ENCODE measurements around the gene HELZ.
A peak's percentile ranks its signal among the peaks of the same experiment; 100 is the strongest.

The HELZ gene

DNA sequence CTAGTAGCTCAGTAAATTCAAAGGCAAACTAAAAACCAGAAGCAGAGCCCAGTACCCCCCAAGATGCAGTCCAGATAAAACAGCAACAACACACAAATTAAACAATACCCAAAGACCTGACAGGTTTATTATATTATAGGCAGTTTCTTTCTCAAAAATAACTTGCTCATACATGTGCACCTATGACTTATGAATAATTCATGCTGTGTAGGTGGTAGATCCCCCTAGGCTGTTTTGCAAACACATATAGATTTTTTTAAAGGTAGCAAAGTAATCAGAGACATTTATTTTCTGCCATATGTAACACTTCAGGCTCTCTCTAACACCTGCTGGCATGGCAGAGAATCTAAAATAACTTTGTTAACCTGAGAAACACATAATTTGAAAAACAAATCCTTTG lies 173.4 kb downstream of the HELZ start:
- no peak for DNase-seq

DNA sequence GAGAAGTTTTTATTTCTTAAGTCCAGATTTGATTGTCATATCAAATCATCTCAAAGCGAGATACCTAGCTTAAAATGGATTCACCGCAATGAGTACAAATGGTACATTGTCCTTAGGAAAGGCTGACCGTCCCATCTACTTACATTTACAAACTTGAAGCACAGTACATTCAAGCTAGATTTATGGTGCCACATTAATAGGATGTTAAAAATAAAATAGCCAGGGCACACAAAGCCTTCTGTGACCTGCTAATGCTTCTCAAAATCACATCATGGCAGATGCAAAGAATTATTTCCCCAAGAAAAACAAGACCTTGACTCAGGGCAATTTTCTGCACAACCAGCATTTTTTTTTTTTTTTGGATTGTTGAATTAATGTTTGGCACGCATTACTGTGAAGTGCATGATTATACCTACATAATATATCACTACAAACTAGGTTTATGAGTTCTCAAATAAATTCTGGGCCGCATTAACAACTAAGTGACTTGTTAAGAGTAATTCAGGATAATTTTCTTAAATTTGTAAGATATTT lies 175.3 kb downstream of the HELZ start:
- no peak for DNase-seq

DNA sequence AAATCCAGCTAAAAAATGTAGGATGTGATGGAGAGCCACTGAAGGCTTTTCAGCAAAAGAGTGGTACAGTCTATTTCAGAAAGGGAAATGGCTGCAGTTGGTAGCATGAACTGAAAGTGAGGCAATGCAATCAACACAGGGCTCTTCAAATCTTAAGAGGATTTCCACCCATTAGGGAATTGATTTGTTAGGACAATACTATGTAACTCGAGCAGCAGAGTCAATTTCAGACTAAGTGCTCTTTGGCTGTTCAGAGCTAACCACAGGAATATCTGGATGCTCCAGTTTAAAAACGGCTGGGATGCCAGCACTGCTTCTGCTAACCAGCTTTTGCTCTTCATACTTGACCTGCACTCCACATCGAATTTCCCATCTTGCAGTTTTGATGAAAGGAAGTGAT lies 176.0 kb downstream of the HELZ start:
- DNase-seq, result no peak

DNA sequence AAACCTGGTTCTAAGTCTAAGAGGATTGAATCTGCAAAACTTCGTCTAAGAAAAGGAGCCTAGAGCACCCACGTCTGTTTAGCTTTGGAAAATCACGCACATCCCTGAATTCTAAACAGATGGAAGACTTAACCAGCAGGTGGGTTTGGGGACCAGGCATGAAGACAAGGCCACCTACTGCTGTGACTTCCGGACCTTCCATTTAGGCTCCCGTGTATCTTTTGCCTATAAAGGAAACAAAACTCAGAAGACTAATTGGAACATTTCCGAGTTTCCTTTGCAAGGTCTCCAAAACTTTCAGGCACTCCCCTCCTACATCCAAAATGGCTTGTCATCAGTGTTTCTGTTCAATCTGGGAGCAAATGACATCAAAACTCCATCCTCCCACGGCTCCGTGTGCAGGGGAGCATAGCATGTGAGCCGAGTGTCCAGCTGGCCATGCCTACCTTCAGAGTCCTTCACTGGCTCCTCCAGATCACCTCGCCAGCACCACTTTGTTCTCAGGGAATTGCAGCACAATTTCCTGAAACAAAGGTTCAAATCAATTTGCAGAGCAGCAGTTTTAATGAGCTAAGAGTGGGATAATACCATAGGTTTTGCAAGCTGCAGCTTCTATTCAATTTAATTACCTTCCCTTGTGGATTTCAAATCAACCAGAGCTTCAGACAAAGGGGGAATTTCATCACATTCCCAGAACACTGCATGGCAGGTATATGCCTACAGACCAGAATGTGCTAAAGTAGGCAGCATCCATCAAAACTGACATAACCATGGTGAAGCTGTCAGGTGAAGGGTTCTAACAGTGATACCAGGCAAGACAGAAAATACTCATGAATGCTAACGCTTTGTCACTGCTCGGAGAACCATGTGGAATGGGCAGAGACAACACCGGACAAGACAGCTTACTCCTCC lies 177.2 kb downstream of the HELZ start:
- no peak for DNase-seq

DNA sequence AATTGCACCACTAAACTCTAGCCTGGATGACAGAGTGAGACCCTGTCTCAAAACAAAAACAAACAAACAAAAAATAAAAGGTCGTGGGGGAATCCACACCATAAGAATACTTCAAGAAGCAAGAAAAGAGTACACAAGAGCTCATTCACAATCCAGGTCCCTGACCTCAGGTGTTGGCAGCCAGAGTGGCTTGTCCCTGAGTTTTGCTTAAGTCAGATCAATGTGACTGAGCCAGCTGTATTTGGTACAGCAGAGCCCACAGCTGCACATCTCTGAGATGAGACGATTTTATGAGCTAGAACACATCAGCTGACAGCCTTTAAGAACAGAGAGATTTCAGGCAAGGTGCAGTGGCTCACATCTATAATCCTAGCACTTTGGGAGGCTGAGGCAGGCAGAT lies 178.3 kb downstream of the HELZ start:
- no peak for DNase-seq

DNA sequence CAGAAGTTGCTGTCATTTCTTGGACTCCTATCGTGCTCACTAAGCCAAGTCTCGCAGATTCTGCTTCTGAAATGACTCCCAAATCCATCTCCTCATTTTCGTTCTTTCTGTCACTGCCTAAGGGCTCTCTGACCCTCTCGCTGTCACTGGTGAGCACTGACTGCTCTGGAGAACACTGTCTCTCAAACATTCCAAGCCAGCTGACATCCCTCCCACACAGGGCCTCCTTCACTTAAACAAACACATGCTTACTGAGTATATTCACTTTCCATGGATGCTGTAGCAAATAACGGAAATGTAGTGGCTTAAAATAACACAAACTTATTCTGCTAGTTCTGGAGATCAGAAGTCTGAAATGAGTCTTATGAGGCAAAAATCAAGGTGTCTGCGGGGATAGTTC lies 181.9 kb downstream of the HELZ start:
- DNase-seq, result no peak

DNA sequence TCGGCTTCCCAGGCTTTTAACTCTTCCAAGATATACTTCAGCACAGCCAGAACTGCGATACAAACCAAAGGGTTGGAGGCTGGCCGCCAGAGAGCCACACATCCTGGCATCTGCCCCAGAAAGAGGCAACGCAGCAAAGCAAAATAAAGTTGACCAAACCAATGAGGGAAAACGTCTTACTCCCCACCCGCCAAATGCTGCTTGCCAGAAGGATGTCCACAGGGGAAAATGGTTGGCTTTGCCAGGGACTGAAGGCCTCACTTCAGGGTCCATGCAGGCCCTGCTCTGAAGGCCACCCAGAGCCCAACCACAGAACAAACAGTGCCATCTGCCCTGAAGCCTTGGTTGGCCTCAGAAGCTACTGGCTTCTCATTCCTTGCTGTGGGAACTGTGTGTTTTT lies 185.6 kb downstream of the HELZ start:
- peak; percentile 3 to 9 for DNase-seq

DNA sequence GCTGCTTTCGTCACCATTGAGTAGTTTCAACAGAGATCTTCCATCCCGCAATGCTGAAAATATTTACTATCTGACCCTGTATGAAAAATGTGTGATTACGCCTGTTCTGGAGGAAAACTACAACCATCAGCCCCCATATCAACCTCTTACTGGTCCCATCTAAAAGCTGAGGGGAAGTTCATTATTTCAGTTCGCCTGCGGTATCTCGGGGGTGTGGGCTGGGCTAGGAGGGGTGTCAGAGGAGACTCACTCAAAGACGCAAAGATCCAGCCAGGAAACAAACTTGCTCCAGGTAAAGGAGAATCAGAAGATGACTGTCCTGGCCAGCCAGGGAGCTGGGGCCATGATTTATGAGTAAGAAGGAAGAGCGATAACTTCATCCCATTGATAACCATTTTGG lies 187.0 kb downstream of the HELZ start:
- no peak for DNase-seq

DNA sequence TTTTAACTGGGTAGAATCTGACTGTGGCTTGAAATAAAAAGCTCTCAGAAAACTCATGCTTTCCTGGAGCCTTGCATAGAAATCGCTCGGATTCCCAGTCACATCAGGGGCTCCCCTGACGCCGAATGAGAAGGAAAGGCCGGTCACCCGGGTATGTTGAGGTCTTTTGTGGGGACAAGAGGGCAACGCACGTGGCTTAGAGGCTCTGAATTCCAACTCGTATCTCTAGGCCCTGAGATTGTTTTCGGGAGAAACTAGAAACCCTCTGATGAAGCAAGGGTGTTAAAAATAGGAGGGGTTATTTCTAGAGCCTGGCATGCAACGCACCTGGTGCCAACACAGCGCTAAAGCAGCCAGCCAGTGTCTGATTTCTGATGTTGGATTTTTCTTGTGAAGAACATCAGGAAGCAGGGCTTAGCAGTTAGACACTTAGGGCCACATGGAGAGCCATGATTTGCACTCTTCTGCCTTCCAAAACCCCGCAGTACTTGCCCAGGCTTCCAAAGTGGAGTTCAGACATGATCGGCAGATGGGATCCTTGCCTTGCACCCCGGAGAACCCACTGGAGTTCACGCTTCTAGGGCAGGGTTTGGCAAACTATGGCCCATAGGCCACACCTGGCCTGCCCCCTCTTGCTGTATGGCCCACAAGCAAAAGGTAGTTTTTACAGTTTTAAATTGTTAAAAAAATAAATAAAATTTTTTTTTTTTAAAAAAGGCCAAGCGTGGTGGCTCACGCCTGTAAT lies 188.1 kb downstream of the HELZ start:
- peak; percentile 7 to 10 for DNase-seq

DNA sequence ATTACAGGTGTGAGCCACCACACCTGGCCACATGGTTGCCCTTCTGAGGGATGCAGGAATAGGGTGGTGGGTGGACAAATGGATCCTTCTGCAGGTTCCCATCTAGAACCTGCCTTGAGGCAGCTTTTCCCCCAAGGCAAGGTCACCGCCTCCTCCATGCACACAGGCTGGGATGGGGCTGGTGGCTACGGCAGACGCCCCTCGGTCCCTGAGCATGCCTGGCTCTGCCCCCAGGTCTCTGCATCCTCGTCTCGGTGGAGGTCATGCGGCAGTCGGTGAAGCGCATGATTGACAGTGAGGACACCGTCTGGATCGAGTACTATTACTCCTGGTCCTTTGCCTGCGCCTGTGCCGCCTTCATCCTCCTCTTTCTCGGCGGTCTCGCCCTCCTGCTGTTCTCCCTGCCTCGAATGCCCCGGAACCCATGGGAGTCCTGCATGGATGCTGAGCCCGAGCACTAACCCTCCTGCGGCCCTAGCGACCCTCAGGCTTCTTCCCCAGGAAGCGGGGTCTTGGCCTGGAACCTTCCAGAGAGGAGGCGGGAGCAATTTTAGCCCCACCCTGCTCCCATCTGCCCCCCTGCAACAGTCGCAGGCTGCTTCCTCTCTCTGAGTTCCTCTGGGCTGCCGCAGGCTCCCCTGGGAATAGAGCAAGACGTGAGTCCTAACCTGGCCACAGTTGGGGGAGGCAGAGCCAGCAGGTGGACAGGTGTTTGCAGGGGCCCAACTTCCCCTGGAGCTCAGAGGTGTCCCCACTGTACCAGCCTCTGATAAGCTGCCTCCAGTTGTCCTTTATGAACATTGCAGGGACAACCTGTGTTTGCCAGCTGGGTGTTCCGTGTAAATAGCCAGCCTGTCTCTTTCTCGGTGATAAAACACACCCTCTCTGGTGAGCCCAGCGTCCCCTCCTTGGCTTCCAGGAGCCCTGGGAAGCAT lies 188.9 kb downstream of the HELZ start:
- peak; percentile 10 to 11 for DNase-seq

DNA sequence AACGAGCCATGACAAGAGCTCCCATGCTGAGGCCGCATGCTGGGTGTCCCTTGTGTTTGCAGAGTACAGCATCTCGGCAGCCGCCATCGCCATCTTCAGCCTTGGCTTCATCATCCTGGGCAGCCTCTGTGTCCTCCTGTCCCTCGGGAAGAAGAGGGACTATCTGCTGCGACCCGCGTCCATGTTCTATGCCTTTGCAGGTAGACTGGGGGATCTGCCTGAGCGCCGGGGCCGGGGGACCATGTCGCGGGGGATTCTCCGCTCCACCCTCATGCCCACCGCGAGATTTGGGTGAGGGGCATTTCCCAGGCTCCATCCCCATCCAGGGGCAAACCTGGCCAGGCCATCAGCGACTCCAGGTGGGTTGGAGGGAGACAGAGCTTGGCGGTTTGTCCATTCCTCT lies 190.0 kb downstream of the HELZ start:
- peak in 1 of 2 experiments; percentile 7 for DNase-seq

DNA sequence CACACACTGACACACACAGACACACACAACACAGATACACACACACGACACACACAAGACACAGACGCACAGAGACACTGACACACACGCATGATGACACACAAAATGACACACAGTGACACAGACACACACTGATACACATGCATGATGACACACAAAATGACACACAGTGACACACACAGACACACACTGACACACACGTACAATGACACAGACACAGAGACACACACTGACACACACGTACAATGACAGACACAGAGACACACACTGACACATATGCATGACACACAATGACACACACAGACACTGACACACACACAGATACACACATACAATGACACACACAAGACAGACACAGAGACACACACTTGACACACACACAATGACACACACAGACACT lies 190.4 kb downstream of the HELZ start:
- no peak for DNase-seq

DNA sequence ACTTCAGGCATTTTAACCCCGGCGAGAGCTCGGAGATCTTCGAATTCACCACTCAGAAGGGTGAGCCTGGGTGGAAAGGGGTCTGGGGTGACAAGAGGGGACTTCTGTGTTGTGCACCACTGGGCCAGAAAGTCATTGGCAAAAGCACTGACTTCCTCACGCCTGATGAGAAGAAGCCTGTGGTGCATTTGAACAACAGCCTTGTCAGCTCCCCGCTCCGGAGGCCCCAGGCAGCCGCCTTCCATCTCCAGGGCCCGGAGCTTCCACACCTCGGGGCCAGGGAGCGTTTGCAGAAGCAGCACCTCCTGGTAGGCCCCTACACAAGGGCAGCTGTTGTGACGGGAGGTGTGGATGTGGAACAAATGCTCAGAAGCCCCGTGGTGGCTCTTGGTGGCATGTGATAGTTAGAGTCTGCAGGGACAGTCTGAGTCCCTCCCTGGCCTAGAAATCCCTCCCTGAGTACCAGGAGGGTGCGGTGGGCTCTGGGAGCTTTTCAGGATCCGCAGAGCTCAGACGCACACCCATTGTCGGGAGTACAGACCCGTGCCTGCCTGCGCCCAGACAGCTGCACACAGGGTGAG lies 190.9 kb downstream of the HELZ start:
- DNase-seq, result no peak

DNA sequence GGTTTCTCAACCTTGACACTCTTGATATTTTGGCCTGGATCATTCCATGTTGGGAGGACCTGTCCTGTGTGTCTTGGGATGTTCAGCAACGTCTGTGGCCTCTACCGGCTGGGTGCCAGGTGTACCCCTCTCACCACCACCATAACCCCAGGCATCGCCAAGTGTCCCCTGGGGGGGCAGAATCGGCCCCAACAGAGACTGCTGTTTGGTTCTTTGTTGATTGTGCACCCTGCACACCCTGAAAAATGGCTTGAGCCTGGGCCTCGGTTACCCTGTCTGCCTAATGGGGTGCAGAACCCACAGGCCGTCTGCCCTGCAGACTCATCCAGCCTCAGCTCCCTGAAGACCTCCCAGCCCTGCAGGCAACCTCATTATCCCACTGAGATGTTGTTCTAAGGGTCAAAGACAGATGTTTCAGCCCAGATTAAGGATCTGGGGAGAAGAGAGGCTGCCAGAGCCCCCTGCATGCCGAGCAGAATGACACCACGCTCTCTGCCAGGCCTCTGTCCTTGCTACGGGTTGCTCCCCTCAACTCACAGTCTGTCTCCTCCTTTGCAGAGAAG lies 191.5 kb downstream of the HELZ start:
- DNase-seq, result no peak

DNA sequence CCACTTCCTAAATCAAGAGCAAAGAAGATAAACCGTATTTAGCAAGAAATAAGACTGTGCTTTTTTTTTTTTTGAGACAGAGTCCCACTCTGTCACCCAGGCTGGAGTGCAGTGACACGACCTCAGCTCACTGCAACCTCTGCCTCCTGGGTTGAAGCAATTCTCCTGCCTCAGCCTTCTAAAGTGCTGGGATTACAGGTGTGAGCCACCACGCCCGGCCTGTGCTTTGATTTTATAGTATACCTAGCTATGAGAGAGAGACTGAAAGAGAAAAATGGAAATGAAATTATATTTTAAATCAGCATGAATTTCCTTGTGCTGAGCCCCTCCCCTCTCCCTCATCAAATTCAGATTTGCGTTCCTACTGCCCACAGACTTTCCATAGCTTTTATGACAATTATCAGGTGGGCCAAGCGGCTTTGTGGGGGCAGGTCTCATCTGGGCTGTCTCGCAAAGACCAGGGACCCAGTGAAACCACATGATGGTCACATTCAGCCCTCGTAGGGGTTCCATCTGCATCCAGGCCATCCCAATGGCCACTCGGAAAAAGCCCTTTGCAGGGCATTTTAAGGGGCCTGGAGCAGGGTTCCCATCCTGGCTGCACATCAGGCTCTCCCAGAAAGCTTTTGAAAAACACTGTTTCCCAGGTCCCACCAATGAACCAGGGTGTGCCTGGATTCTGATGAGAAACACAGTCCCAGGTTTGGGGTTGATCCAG lies 192.1 kb downstream of the HELZ start:
- DNase-seq, result no peak

DNA sequence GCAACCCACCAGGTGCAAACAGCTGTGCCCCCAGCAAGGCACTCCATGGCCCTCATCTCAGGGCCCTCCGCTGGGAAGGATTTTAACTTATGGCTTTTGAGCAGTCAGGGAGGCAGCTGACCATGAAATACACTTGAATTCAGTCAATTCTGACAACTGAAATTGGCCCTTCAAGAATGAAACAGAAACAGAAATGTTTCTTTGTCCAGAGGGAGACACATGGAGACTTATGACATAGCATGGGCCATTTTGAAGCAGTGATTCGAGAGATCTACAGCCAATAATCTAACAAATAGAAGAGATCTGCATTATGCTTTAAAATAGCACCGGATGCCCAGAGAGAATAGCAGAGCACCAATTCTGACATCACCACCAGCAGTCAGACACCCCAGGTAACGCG lies 193.2 kb downstream of the HELZ start:
- no peak for DNase-seq

DNA sequence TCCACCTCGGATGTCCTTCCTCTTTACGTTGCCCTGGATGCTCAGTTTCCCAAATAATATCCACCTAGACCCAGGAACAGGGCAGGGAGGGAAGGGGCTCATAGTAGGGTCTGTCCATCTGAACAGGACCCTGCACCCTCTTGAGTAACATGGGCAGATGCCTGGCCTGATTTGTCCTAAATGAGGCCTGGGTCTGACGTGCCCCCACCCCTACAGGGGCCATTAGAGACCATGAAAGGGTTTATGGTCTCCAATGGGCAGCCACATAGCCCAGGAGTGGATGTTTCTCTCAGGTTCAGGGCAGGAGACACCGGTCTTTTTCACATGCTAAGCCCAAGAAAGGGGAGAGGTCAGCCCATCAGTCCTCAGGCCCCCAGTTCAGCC lies 193.8 kb downstream of the HELZ start:
- no peak for DNase-seq

DNA sequence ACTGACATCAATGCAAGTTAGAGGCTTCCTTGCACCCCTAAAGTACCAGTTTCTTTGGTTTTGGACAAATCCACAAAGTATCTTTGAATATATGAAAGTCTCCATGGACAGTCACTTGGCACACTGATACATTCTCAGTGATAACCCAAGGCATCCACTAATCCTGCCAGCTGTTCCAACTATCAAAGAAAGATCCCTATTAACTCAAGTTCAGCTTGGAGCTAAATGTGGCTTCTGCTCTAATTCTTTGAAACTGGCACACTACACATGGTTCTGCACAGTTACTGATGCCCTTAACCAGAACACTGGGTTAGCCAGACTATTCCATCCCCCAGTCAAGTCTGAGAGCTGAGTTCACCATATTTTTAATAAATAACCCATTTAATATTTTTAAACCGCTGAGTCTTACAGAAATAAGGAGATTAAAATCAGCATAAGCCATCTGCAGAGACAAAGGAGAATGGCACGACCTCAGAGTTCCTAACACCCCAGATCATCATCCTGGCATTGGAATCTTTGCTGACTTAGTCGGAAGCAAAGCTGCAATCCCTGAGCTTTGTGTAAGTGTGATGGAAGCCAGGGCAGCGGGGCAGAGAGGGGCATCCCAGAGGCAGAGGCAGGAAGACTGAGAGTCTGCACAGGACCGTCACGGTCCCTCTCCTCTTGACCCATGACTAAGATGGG lies 194.4 kb downstream of the HELZ start:
- no peak for DNase-seq

DNA sequence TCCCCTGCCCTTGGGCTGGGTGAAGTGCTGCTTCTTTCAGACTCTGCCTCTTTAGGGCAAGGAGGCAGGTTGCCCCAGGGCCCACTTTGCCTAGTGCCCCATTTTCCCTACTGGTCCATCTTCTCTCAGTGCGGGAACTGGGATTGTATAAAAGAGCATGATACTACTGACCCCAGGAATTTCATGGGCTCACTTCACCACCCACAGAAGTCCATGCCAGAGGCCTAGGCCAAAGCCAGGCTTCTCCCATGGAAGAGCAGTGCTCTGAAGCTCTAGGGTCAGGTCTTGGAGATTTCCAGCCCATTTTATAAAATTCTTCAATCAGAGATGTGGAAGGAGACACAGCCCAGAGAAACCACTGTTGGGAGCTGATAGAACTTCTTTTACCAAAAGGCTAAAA lies 194.9 kb downstream of the HELZ start:
- DNase-seq, result no peak

DNA sequence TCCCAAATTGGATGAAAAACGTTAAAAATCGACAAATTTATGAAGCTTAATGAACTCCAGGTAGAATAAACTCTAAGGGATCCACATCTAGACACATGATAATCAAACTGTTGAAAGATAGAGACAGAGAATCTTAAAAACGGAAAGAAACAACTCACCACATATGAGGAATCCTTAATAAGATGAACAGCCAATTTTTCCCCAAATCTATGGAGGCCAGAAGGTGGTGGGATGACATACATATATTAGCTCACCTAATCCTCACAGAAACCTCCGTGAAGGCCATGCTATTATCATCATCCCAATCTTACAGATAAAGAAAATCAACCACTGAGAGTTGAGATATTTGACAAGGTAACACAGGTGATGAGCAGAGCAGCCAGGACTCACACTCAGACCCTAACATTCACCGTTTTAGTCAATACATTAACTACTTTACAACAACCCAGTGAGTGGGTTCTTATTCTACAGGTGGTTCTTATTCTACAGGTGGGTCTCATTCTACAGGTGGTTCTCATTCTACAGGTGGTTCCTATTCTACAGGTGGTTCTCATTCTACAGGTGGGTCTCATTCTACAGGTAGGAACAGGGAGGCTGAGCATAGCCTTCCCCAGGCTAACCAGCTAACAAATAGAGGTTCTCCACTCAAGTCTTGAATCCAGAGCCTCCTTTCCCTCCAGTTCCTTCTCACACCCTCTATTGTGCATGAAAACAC lies 195.8 kb downstream of the HELZ start:
- no peak for DNase-seq

All from activated T-cell treated with anti-CD3 and anti-CD28 coated beads, Interleukin-2, amount 50 U/mL, for 48 hours (primary cell).